IMR-90 (cell line): ENCODE data around the gene ING5. TPM values are rescaled to one million over a fixed set of nuclear protein-coding genes. Genes with fewer than 3 reads are reported as not detected.

ENCODE experiments used
- ATAC-seq: fragments of 200-7000 bp; cut with Tn5 transposase; 2 replicates; pipeline ENCODE4 v1.9.1; 2020; ENCODE audit warnings: low read depth, mild to moderate bottlenecking, moderate library complexity
- BruUV-seq: library from RNA; stranded (reverse); fragments of 400-500 nt; replicated peaks from 2 replicates; lab custom pipeline; 2021; lab: Mats Ljungman, UMichigan
- CTCF ChIA-PET: fragments of 300-600 bp; formaldehyde crosslinking; extraction: SDS; loops from one replicate; lab custom pipeline; 2021; ENCODE audit warnings: antibody characterized with exemption; lab: Yijun Ruan, JAX
- POLR2A ChIA-PET: fragments of 300-600 bp; sonication (Branson Sonifier 250); formaldehyde crosslinking; loops from one replicate; lab custom pipeline; 2022; ENCODE audit warnings: antibody characterized with exemption; ENCODE audit not compliant: unreplicated experiment; lab: Charles Lee
- DNase-seq: peaks from one replicate; pipeline ENCODE4 v3.0.0; 2013
- H2AFZ ChIP-seq: replicated peaks from 2 replicates; pipeline ENCODE3; 2013; ENCODE audit warnings: low read length, mild to moderate bottlenecking; ENCODE audit not compliant: poor library complexity
- H2AK5ac ChIP-seq: 2 replicates; pipeline ENCODE4 v1.6.1; 2013; ENCODE audit warnings: low read depth, low read length, inconsistent platforms
- H2AK9ac ChIP-seq: replicated peaks from 2 replicates; pipeline ENCODE3; 2013; ENCODE audit warnings: mild to moderate bottlenecking, low read depth, low read length, moderate library complexity; ENCODE audit not compliant: poor library complexity
- H2BK120ac ChIP-seq: 2 replicates; pipeline ENCODE4 v1.6.1; 2013; ENCODE audit warnings: low read depth, low read length, inconsistent platforms
- H2BK15ac ChIP-seq: 3 replicates; pipeline ENCODE4 v1.6.1; 2013; ENCODE audit warnings: low read depth, low read length, inconsistent platforms
- H2BK20ac ChIP-seq: 2 replicates; pipeline ENCODE4 v1.6.1; 2013; ENCODE audit warnings: low read depth, mild to moderate bottlenecking, inconsistent platforms, low read length, moderate library complexity
- H2BK5ac ChIP-seq: 2 replicates; pipeline ENCODE4 v1.6.1; 2013; ENCODE audit warnings: mild to moderate bottlenecking, low read depth, low read length, inconsistent platforms; ENCODE audit not compliant: poor library complexity, severe bottlenecking
- H3K14ac ChIP-seq: replicated peaks from 2 replicates; pipeline ENCODE4 v1.6.1; 2013; ENCODE audit warnings: low read depth, low read length, inconsistent platforms
- H3K18ac ChIP-seq: 2 replicates; pipeline ENCODE4 v1.6.1; 2013; ENCODE audit warnings: low read depth, low read length, control low read depth
- H3K23ac ChIP-seq: 2 replicates; pipeline ENCODE4 v1.6.1; 2013; ENCODE audit warnings: low read depth, low read length, inconsistent platforms
- H3K27ac ChIP-seq: 2 replicates; pipeline ENCODE4 v1.5.1; 2013; ENCODE audit warnings: mild to moderate bottlenecking, control low read depth, low read length; ENCODE audit not compliant: insufficient read depth
- H3K27me3 ChIP-seq: 2 replicates; pipeline ENCODE4 v1.6.1; 2013; ENCODE audit warnings: low read length; ENCODE audit not compliant: control insufficient read depth, insufficient read depth
- H3K36me3 ChIP-seq: 2 replicates; pipeline ENCODE4 v1.6.1; 2013; ENCODE audit warnings: low read length, mixed read lengths; ENCODE audit not compliant: control insufficient read depth, insufficient read depth
- H3K4ac ChIP-seq: 2 replicates; pipeline ENCODE4 v1.6.1; 2013; ENCODE audit warnings: low read depth, low read length, inconsistent platforms
- H3K4me1 ChIP-seq: 2 replicates; pipeline ENCODE4 v1.6.1; 2013; ENCODE audit warnings: low read length, mixed read lengths; ENCODE audit not compliant: control insufficient read depth, insufficient read depth
- H3K4me2 ChIP-seq: 2 replicates; pipeline ENCODE4 v1.6.1; 2013; ENCODE audit warnings: low read depth, mild to moderate bottlenecking, control low read depth, low read length, moderate library complexity
- H3K4me3 ChIP-seq: 2 replicates; pipeline ENCODE4 v1.5.1; 2013; ENCODE audit warnings: low read depth, mild to moderate bottlenecking, control low read depth, low read length, moderate library complexity; ENCODE audit not compliant: insufficient read depth
- H3K56ac ChIP-seq: 2 replicates; pipeline ENCODE4 v1.6.1; 2013; ENCODE audit warnings: low read length, inconsistent platforms; ENCODE audit not compliant: insufficient read depth; ENCODE audit errors: extremely low read depth
- H3K79me1 ChIP-seq, 2 experiments: 2 replicates each; pipeline ENCODE4 v1.6.1; 2013; ENCODE audit warnings: low read length in 2 of 2, inconsistent platforms in 1 of 2, low read depth in 1 of 2
- H3K9ac ChIP-seq: 2 replicates; pipeline ENCODE4 v1.6.1; 2013; ENCODE audit warnings: low read depth, low read length, control low read depth
- H3K9me1 ChIP-seq: 2 replicates; pipeline ENCODE4 v1.6.1; 2013; ENCODE audit warnings: low read length, inconsistent platforms; ENCODE audit not compliant: insufficient read depth
- H3K9me3 ChIP-seq: 2 replicates; pipeline ENCODE4 v1.6.1; 2013; ENCODE audit warnings: low read length; ENCODE audit not compliant: control insufficient read depth, insufficient read depth
- H4K20me1 ChIP-seq: 2 replicates; pipeline ENCODE4 v1.6.1; 2013; ENCODE audit warnings: low read length, inconsistent platforms; ENCODE audit not compliant: insufficient read depth
- H4K5ac ChIP-seq: 2 replicates; pipeline ENCODE4 v1.6.1; 2013; ENCODE audit warnings: mild to moderate bottlenecking, low read depth, low read length, control low read depth
- H4K8ac ChIP-seq, 2 experiments: 2 replicates each; pipeline ENCODE4 v1.6.1; 2013; ENCODE audit warnings: low read depth in 2 of 2, low read length in 2 of 2, control low read depth in 1 of 2, inconsistent platforms in 1 of 2
- H4K91ac ChIP-seq: 2 replicates; pipeline ENCODE4 v1.6.1; 2013; ENCODE audit warnings: low read depth, low read length, inconsistent platforms; ENCODE audit not compliant: insufficient read depth
- CHD1 ChIP-seq: IDR thresholded peaks from 2 replicates; pipeline ENCODE4 v1.6.1; 2012; ENCODE audit warnings: low read depth, low read length, improper control_type of control experiment
- CTCF ChIP-seq: conservative IDR thresholded peaks from 2 replicates; pipeline ENCODE4 v1.5.1; 2012; ENCODE audit warnings: mild to moderate bottlenecking, low read depth, low read length, improper control_type of control experiment
- MAZ ChIP-seq: IDR thresholded peaks from 2 replicates; pipeline ENCODE4 v1.6.1; 2012; ENCODE audit warnings: low read depth, mild to moderate bottlenecking, low read length, improper control_type of control experiment, moderate library complexity, borderline replicate concordance
- NFE2L2 ChIP-seq: fragments of 150-350 bp; IDR thresholded peaks from 2 replicates; pipeline ENCODE4 v1.6.1; 2016; ENCODE audit warnings: low read depth, mild to moderate bottlenecking, low read length
- SMC3 ChIP-seq: fragments of 150-350 bp; IDR thresholded peaks from 2 replicates; pipeline ENCODE4 v1.6.1; 2016; ENCODE audit warnings: low read depth, mild to moderate bottlenecking, antibody characterized with exemption, low read length, moderate library complexity
- USF2 ChIP-seq: fragments of 150-350 bp; IDR thresholded peaks from 2 replicates; pipeline ENCODE4 v1.6.1; 2017; ENCODE audit warnings: mild to moderate bottlenecking, antibody characterized with exemption, low read length, low read depth
- WGBS, 2 experiments: methylation state at CpG; one replicate each; pipeline versions ENCODE4 v1.1.5 to v1.1.7; 2013; ENCODE audit warnings: missing lambda C conversion rate in 2 of 2; ENCODE audit not compliant: insufficient read length in 1 of 2; ENCODE audit errors: extremely low coverage in 2 of 2; 5-methylcytosine and 5-hydroxymethylcytosine counted together
- dilution Hi-C: fragments of 300-500 bp; cut with HindIII; formaldehyde crosslinking; loops from one replicate; pipeline ENCODE4 v1.14.3; 2018; ENCODE audit warnings: low sequenced_read_pairs; ENCODE audit not compliant: unreplicated experiment
- in situ Hi-C: fragments of 300-500 bp; cut with MboI; formaldehyde crosslinking; loops from 3 replicates; pipeline ENCODE4 v1.14.3; 2019; ENCODE audit warnings: low sequenced_read_pairs, inconsistent platforms, mixed read lengths
- intact Hi-C: fragments of 100-400 bp; cut with micrococcal nuclease; formaldehyde crosslinking; loops from 2 replicates; pipeline ENCODE4 v1.10.0; 2022
- polyA plus RNA-seq, 3 experiments: library from polyadenylated mRNA; depleted of rRNA; stranded (reverse); fragments of >200 nt; gene quantifications; 2 replicates each; pipeline ENCODE4 v1.2.3, GENCODE V29; 2012; ENCODE audit warnings: low replicate concordance in 1 of 3
- total RNA-seq: library from RNA; depleted of rRNA; stranded (reverse); fragments of >200 nt; gene quantifications from 2 replicates; pipeline ENCODE4 v1.2.3, GENCODE V29; 2012

Gene ING5
- total and polyA plus RNA-seq, 2 of the 4 experiments (the other 2 are of a cell fraction), result 36.1 to 38.9 TPM

GRCh38 chr2:241763551-241764274 is 61.9 kb downstream of the ING5 start:
- BruUV-seq, result no TSS peak
- ATAC-seq (no peak), DNase-seq (no peak)
- Histone ChIP-seq H4K91ac (no peak overlapping the region), H3K27me3 (no peaks in the 10 kb centered on the region), H2BK15ac (no peak overlapping the region), H3K4ac (no peak overlapping the region), H2BK5ac (no peak overlapping the region), H3K9ac (no peak overlapping the region), H3K9me1 (no peaks in the 10 kb centered on the region), H2BK120ac (no peak overlapping the region), H4K5ac (no peak overlapping the region), H3K4me1 (no peaks in the 10 kb centered on the region), H2AFZ (no peak overlapping the region), H3K27ac (no peak overlapping the region), H2AK5ac (no peak overlapping the region), H4K8ac (no peak overlapping the region), H2BK20ac (no peak overlapping the region), H3K14ac (no peak overlapping the region), H4K20me1 (peaks cover 7% of the 10 kb centered on the region), H3K36me3 (peaks cover 24% of the 10 kb centered on the region), H3K9me3 (no peaks in the 10 kb centered on the region), H3K79me1 (peaks cover 0 to 5% of the 10 kb centered on the region in 2 experiments; a peak in 1 of 4 replicates), H3K18ac (no peak overlapping the region), H3K4me2 (no peak overlapping the region), H2AK9ac (no peak overlapping the region), H3K56ac (no peak overlapping the region), H3K23ac (no peak overlapping the region), H3K4me3 (no peak overlapping the region)
- 79% methylated on average over 6 of the region's 20 CpGs; no CpG with 5 or more reads in 1 of the 2 experiments for WGBS, 2 experiments
- intact Hi-C loops (no loop called here), in situ Hi-C loops (no loop called here), dilution Hi-C loops (no loop called here)
- ChIA-PET POLR2A (no interaction called here), CTCF (no interaction called here)
- TF ChIP-seq SMC3, result no peak
- no peak for TF ChIP-seq CTCF
- TF ChIP-seq USF2, result no peak
- no peak for TF ChIP-seq NFE2L2
- TF ChIP-seq CHD1, result no peak
- no peak for TF ChIP-seq MAZ
